Measurements from ENCODE around the gene PCLAF.

GRCh38 chr15:64340355-64340754, 40.9 kb downstream of the PCLAF start:
- TF ChIP-seq, protein P1, sequence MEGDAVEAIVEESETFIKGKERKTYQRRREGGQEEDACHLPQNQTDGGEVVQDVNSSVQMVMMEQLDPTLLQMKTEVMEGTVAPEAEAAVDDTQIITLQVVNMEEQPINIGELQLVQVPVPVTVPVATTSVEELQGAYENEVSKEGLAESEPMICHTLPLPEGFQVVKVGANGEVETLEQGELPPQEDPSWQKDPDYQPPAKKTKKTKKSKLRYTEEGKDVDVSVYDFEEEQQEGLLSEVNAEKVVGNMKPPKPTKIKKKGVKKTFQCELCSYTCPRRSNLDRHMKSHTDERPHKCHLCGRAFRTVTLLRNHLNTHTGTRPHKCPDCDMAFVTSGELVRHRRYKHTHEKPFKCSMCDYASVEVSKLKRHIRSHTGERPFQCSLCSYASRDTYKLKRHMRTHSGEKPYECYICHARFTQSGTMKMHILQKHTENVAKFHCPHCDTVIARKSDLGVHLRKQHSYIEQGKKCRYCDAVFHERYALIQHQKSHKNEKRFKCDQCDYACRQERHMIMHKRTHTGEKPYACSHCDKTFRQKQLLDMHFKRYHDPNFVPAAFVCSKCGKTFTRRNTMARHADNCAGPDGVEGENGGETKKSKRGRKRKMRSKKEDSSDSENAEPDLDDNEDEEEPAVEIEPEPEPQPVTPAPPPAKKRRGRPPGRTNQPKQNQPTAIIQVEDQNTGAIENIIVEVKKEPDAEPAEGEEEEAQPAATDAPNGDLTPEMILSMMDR (IDR thresholded peaks at IDR 0.05; ENCODE audit: insufficient read depth, low read length, poor library complexity, severe bottlenecking) = no peak
- no peak for TF ChIP-seq EZH2phosphoT487 (conservative IDR thresholded peaks at IDR 0.05; ENCODE audit: low read length)
